ENCODE measurements around the gene CHD6. TPM values are rescaled to one million over a fixed set of nuclear protein-coding genes. Genes with fewer than 3 reads are reported as not detected.

CHD6 gene
- total RNA-seq, 1 experiment from 2014 or later: 98.5 TPM

DNA sequence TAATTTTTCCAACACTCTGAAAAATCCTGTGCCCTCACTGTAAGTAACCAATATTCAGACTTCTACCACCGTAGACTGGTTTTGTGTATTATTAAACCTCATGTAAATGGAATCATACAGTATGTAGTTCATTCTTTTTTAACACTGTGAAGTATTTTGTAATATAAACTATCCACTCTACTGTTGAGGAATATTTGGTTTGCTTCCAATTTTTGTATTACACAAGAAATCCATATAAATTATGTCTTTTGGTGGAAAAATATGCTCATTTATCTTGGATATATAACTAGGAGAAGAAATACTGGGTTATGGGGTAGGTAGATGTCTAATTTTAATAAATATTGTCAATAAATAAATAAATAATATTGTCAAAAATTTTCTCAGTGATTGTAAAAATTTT, 116.8 kb downstream of the CHD6 start:
- Mint-ChIP-seq H3K4me3 (ENCODE audit: low read depth, unreplicated experiment) (no peak overlapping the region), H3K9me3 (ENCODE audit: low read depth, unreplicated experiment) (peaks cover 4% of the 10 kb centered on the region), H3K36me3 (ENCODE audit: insufficient read depth, unreplicated experiment) (peaks cover 7% of the 10 kb centered on the region), H3K27me3 (ENCODE audit: unreplicated experiment) (no peaks in the 10 kb centered on the region), H3K4me1 (ENCODE audit: low read depth, unreplicated experiment) (no peaks in the 10 kb centered on the region), H3K27ac (ENCODE audit: unreplicated experiment) (no peak overlapping the region)
- TF ChIP-seq, protein P1, sequence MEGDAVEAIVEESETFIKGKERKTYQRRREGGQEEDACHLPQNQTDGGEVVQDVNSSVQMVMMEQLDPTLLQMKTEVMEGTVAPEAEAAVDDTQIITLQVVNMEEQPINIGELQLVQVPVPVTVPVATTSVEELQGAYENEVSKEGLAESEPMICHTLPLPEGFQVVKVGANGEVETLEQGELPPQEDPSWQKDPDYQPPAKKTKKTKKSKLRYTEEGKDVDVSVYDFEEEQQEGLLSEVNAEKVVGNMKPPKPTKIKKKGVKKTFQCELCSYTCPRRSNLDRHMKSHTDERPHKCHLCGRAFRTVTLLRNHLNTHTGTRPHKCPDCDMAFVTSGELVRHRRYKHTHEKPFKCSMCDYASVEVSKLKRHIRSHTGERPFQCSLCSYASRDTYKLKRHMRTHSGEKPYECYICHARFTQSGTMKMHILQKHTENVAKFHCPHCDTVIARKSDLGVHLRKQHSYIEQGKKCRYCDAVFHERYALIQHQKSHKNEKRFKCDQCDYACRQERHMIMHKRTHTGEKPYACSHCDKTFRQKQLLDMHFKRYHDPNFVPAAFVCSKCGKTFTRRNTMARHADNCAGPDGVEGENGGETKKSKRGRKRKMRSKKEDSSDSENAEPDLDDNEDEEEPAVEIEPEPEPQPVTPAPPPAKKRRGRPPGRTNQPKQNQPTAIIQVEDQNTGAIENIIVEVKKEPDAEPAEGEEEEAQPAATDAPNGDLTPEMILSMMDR (IDR thresholded peaks at IDR 0.05; ENCODE audit: unreplicated experiment): no peak
- no peak for DNase-seq
- intact Hi-C loops (cut with micrococcal nuclease; ENCODE audit: unreplicated experiment): no loop called here
- CTCF ChIA-PET: no interaction called here
- BruUV-seq (replicated peaks): no TSS peak

- BruUV-seq (replicated peaks): no TSS peak
- Mint-ChIP-seq H3K36me3 (ENCODE audit: insufficient read depth, unreplicated experiment) (peaks cover 7% of the 10 kb centered on the region), H3K4me3 (ENCODE audit: low read depth, unreplicated experiment) (no peak overlapping the region), H3K4me1 (ENCODE audit: low read depth, unreplicated experiment) (no peaks in the 10 kb centered on the region), H3K9me3 (ENCODE audit: low read depth, unreplicated experiment) (no peaks in the 10 kb centered on the region), H3K27me3 (ENCODE audit: unreplicated experiment) (no peaks in the 10 kb centered on the region), H3K27ac (ENCODE audit: unreplicated experiment) (no peak overlapping the region)
- intact Hi-C loops (cut with micrococcal nuclease; ENCODE audit: unreplicated experiment): no loop called here
- no peak for DNase-seq
- CTCF ChIA-PET: no interaction called here
- TF ChIP-seq, protein P1 (IDR thresholded peaks at IDR 0.05; ENCODE audit: unreplicated experiment): no peak
Measured at GRCh38 chr20:41499961-41500725, 118.0 kb downstream of the CHD6 start.

DNA sequence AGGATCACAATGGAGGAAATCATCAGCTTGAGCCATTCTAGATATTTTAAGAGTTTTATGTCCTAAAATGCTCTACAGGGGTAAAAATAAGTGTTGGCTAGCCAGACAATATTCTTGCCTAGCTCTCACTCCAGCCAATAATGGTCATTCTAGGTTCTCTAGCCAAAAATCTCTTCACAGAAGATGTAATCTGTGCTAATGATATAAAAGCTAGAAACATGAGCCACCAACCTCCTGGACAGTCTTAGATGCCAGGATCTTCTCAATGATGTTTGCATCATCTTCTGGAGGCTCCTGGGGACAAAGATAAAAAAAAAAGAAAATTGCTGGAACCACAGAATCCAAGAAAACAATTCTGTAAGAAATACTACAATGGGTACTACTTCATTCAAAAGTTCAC, 119.1 kb downstream of the CHD6 start:
- Mint-ChIP-seq H3K36me3 (ENCODE audit: insufficient read depth, unreplicated experiment) (peaks cover 7% of the 10 kb centered on the region), H3K27me3 (ENCODE audit: unreplicated experiment) (no peaks in the 10 kb centered on the region), H3K9me3 (ENCODE audit: low read depth, unreplicated experiment) (no peaks in the 10 kb centered on the region), H3K4me1 (ENCODE audit: low read depth, unreplicated experiment) (no peaks in the 10 kb centered on the region), H3K4me3 (ENCODE audit: low read depth, unreplicated experiment) (no peak overlapping the region), H3K27ac (ENCODE audit: unreplicated experiment) (no peak overlapping the region)
- no TSS peak for BruUV-seq (replicated peaks)
- intact Hi-C loops (cut with micrococcal nuclease; ENCODE audit: unreplicated experiment): no loop called here
- CTCF ChIA-PET: no interaction called here
- TF ChIP-seq, protein P1 (IDR thresholded peaks at IDR 0.05; ENCODE audit: unreplicated experiment): no peak
- DNase-seq: no peak

GRCh38 chr20:41497186-41497895, 120.8 kb downstream of the CHD6 start:
- BruUV-seq (replicated peaks): no TSS peak
- intact Hi-C loops (cut with micrococcal nuclease; ENCODE audit: unreplicated experiment): no loop called here
- DNase-seq: no peak
- TF ChIP-seq, protein P1 (IDR thresholded peaks at IDR 0.05; ENCODE audit: unreplicated experiment): no peak
- no peaks in the 10 kb centered on the region for H3K27me3 Mint-ChIP-seq (ENCODE audit: unreplicated experiment)
- no peaks in the 10 kb centered on the region for H3K4me1 Mint-ChIP-seq (ENCODE audit: low read depth, unreplicated experiment)
- H3K27ac Mint-ChIP-seq (ENCODE audit: unreplicated experiment): no peak overlapping the region
- no peaks in the 10 kb centered on the region for H3K9me3 Mint-ChIP-seq (ENCODE audit: low read depth, unreplicated experiment)
- H3K4me3 Mint-ChIP-seq (ENCODE audit: low read depth, unreplicated experiment): no peak overlapping the region
- CTCF ChIA-PET: no interaction called here
- peaks cover 7% of the 10 kb centered on the region for H3K36me3 Mint-ChIP-seq (ENCODE audit: insufficient read depth, unreplicated experiment)

Data from Calu3 (cell line).